CD4-positive, alpha-beta T cell (primary cell): ENCODE data around the gene USP8. TPM values are rescaled to one million over a fixed set of nuclear protein-coding genes. Genes with fewer than 3 reads are reported as not detected.
"Not testable (repeated sequence)": the region's sequence is repeated elsewhere in the genome, so short reads cannot be mapped to it uniquely, and the experiment has no call there.

Source experiments
- ATAC-seq: fragments of 200-7000 bp; cut with Tn5 transposase; one replicate; pipeline ENCODE4 v1.10.0; 2022; ENCODE audit warnings: mild to moderate bottlenecking; ENCODE audit not compliant: poor library complexity
- CTCF ChIA-PET: fragments of 350-600 bp; sonication (Branson Sonifier 250); formaldehyde crosslinking; loops from one replicate; lab custom pipeline; 2021; ENCODE audit warnings: antibody characterized with exemption, inconsistent platforms; lab: Charles Lee
- POLR2A ChIA-PET: fragments of 350-600 bp; sonication (Branson Sonifier 250); formaldehyde crosslinking; loops from one replicate; lab custom pipeline; 2021; ENCODE audit warnings: antibody characterized with exemption, inconsistent platforms; lab: Charles Lee
- DNase-seq, 14 experiments: peaks; one replicate each; pipeline ENCODE4 v3.0.0-alpha.2; 2013 to 2020; ENCODE audit warnings: mixed read lengths in 2 of 14
- H3K27ac ChIP-seq, 2 donors: one replicate each; pipeline versions ENCODE4 v1.5.1 to v1.7.0; 2013; ENCODE audit warnings: low read length in 2 of 2, low read depth in 1 of 2, mild to moderate bottlenecking in 1 of 2
- H3K27me3 ChIP-seq, 2 experiments: 1 replicate in 1 of 2; 2 replicates in 1 of 2; pipeline versions ENCODE4 v1.6.1 to v1.7.0; 2013; ENCODE audit warnings: low read length in 2 of 2, control low read depth in 1 of 2, mild to moderate bottlenecking in 1 of 2, moderate library complexity in 1 of 2; ENCODE audit not compliant: insufficient read depth in 2 of 2, control insufficient read depth in 1 of 2
- H3K36me3 ChIP-seq: one replicate; pipeline ENCODE4 v1.6.1; 2013; ENCODE audit warnings: low read length, control low read depth; ENCODE audit not compliant: insufficient read depth
- H3K4me1 ChIP-seq: one replicate; pipeline ENCODE4 v1.6.1; 2013; ENCODE audit warnings: low read length, control low read depth; ENCODE audit not compliant: insufficient read depth
- H3K4me3 ChIP-seq: one replicate; pipeline ENCODE4 v1.5.1; 2013; ENCODE audit warnings: mild to moderate bottlenecking, low read length, moderate library complexity
- H3K9me3 ChIP-seq, 2 experiments: 1 replicate in 1 of 2; 2 replicates in 1 of 2; pipeline versions ENCODE4 v1.6.1 to v1.7.0; 2013; ENCODE audit warnings: low read length in 2 of 2, mild to moderate bottlenecking in 2 of 2, control low read depth in 1 of 2, moderate library complexity in 1 of 2; ENCODE audit not compliant: control insufficient read depth in 1 of 2, insufficient read depth in 1 of 2
- H3K27ac Mint-ChIP-seq: one replicate; pipeline ENCODE4 v1.8.0; 2020; ENCODE audit warnings: mixed read lengths
- H3K27me3 Mint-ChIP-seq: one replicate; pipeline ENCODE4 v1.8.0; 2021; ENCODE audit warnings: mixed read lengths
- H3K36me3 Mint-ChIP-seq: one replicate; pipeline ENCODE4 v1.8.0; 2021; ENCODE audit warnings: low read depth, mixed read lengths
- H3K4me1 Mint-ChIP-seq: one replicate; pipeline ENCODE4 v1.8.0; 2021; ENCODE audit warnings: low read depth, mixed read lengths
- H3K4me3 Mint-ChIP-seq: one replicate; pipeline ENCODE4 v1.8.0; 2020; ENCODE audit warnings: mild to moderate bottlenecking, mixed read lengths
- H3K9me3 Mint-ChIP-seq: one replicate; pipeline ENCODE4 v1.8.0; 2020; ENCODE audit warnings: mixed read lengths
- intact Hi-C, 2 experiments: fragments of 100-400 bp; cut with DNase I in 1 of 2; cut with micrococcal nuclease in 1 of 2; formaldehyde crosslinking; loops; one replicate each; pipeline versions ENCODE4 v1.15.1 to v1.9.0; 2023 to 2025; cut with DNase I, micrococcal nuclease
- total RNA-seq, 174 experiments: library from RNA in 2 of 174; stranded (reverse) in 2 of 174; gene quantifications; one replicate each; pipeline ENCODE4 v1.2.3 and lab custom pipeline; 2021 to 2026
- TF ChIP-seq, protein P1 (sequence below): fragments of 200-600 bp; IDR thresholded peaks from one replicate; pipeline ENCODE4 v1.8.0; 2022; ENCODE audit warnings: antibody characterized with exemption, mild to moderate bottlenecking

Gene USP8
- total RNA-seq, 2 experiments from 2014 or later = 48.9 to 50.0 TPM

GRCh38 chr15:50487287-50487686, 63.1 kb downstream of the USP8 start:
- no peak for ATAC-seq

DNA sequence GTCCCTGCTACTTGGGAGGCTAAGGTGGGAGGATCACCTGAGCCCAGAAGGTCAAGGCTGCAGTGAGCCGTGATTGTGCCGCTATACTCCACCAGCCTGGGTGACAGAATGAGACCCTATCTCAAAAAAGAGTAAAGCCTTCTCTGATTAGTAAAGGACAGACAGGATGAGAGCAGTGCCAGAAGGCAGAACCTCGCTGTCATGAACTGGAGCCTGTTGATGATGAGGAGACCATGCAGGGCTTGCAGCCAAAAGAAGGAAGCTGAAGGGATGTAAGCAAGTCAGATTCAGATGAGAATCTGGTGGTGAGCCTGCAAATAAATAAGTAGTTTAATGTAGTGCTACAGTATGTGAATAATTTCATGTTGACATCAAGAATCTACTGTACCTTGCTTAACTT, 69.4 kb downstream of the USP8 start:
- DNase-seq = no peak
- no peak overlapping the region for H3K27ac Mint-ChIP-seq
- intact Hi-C loops = loop anchor here in 1 of 2 experiments (10.0 kb wide), 1 partner anchor 141 kb away; no protein-coding TSS in a partner anchor
- Histone ChIP-seq H3K4me1 (no peaks in the 10 kb centered on the region), H3K27me3 (no peaks in the 10 kb centered on the region), H3K27ac (no peak overlapping the region), H3K4me3 (no peak overlapping the region), H3K36me3 (peaks cover 89% of the 10 kb centered on the region), H3K9me3 (no peaks in the 10 kb centered on the region)
- no peaks in the 10 kb centered on the region for H3K9me3 Mint-ChIP-seq
- peaks cover 95% of the 10 kb centered on the region for H3K36me3 Mint-ChIP-seq
- ATAC-seq = no peak
- H3K4me1 Mint-ChIP-seq = no peaks in the 10 kb centered on the region
- no peak overlapping the region for H3K4me3 Mint-ChIP-seq
- ChIA-PET CTCF (no interaction called here), POLR2A (no interaction called here)
- TF ChIP-seq, protein P1, sequence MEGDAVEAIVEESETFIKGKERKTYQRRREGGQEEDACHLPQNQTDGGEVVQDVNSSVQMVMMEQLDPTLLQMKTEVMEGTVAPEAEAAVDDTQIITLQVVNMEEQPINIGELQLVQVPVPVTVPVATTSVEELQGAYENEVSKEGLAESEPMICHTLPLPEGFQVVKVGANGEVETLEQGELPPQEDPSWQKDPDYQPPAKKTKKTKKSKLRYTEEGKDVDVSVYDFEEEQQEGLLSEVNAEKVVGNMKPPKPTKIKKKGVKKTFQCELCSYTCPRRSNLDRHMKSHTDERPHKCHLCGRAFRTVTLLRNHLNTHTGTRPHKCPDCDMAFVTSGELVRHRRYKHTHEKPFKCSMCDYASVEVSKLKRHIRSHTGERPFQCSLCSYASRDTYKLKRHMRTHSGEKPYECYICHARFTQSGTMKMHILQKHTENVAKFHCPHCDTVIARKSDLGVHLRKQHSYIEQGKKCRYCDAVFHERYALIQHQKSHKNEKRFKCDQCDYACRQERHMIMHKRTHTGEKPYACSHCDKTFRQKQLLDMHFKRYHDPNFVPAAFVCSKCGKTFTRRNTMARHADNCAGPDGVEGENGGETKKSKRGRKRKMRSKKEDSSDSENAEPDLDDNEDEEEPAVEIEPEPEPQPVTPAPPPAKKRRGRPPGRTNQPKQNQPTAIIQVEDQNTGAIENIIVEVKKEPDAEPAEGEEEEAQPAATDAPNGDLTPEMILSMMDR = no peak
- no peaks in the 10 kb centered on the region for H3K27me3 Mint-ChIP-seq

More at GRCh38 chr15:50487287-50487686, 63.1 kb downstream of the USP8 start:
- Histone ChIP-seq H3K27ac (no peak overlapping the region), H3K4me1 (no peaks in the 10 kb centered on the region), H3K9me3 (no peaks in the 10 kb centered on the region), H3K4me3 (no peak overlapping the region), H3K36me3 (peaks cover 54% of the 10 kb centered on the region), H3K27me3 (no peaks in the 10 kb centered on the region)
- intact Hi-C loops = no loop called here
- Mint-ChIP-seq H3K36me3 (peaks cover 89% of the 10 kb centered on the region), H3K27me3 (no peaks in the 10 kb centered on the region), H3K4me1 (no peaks in the 10 kb centered on the region), H3K9me3 (no peaks in the 10 kb centered on the region), H3K4me3 (no peak overlapping the region), H3K27ac (peak overlapping the region; percentile 29)
- TF ChIP-seq, protein P1 = no peak
- DNase-seq = no peak
- ChIA-PET CTCF (no interaction called here), POLR2A (no interaction called here)

DNA sequence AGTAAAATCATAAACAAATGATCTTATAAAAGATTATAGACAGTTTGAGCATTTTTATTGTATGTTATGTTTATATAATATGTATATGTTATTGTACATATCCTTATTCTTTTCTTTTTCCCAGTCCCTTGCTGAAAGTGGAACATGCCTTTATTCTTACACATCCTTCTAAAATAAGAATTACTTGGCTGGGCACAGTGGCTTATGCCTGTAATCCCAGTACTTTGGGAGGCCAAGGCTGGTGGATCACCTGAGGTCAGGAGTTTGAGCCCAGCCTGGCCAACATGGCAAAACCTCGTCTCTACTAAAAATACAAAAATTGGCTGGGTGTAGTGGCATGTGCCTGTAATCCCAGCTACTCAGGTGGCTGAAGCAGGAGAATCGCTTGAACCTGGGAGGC, 70.3 kb downstream of the USP8 start:
- H3K9me3 ChIP-seq, H3K4me1 Mint-ChIP-seq, H3K27me3 ChIP-seq, H3K27ac ChIP-seq, ATAC-seq, H3K4me1 ChIP-seq, H3K27ac Mint-ChIP-seq, DNase-seq, POLR2A ChIA-PET, H3K9me3 Mint-ChIP-seq, H3K4me3 Mint-ChIP-seq, H3K27me3 Mint-ChIP-seq, CTCF ChIA-PET, H3K4me3 ChIP-seq: not testable (repeated sequence)
- peaks cover 89% of the 10 kb centered on the region for H3K36me3 ChIP-seq
- intact Hi-C loops = loop anchor here in 1 of 2 experiments (10.0 kb wide), 1 partner anchor 140 kb away; no protein-coding TSS in a partner anchor
- H3K36me3 Mint-ChIP-seq = peaks cover 96% of the 10 kb centered on the region

GRCh38 chr15:50496692-50497091, 72.5 kb downstream of the USP8 start:
- peaks cover 88% of the 10 kb centered on the region for H3K36me3 Mint-ChIP-seq
- intact Hi-C loops = loop anchor here in 1 of 2 experiments (10.0 kb wide), 1 partner anchor 138 kb away; no protein-coding TSS in a partner anchor
- Histone ChIP-seq H3K4me1 (no peaks in the 10 kb centered on the region), H3K27me3 (no peaks in the 10 kb centered on the region), H3K36me3 (peaks cover 88% of the 10 kb centered on the region), H3K27ac (no peak overlapping the region), H3K9me3 (no peaks in the 10 kb centered on the region), H3K4me3 (no peak overlapping the region)
- TF ChIP-seq, protein P1 = no peak
- no peaks in the 10 kb centered on the region for H3K27me3 Mint-ChIP-seq
- no peaks in the 10 kb centered on the region for H3K9me3 Mint-ChIP-seq
- ChIA-PET POLR2A (no interaction called here), CTCF (interaction anchor here (0.6 kb wide), 1 partner anchor 10 kb away, joined by 3 read pairs; no protein-coding TSS in a partner anchor)
- no peak overlapping the region for H3K4me3 Mint-ChIP-seq
- no peak for ATAC-seq
- H3K27ac Mint-ChIP-seq = no peak overlapping the region
- DNase-seq = no peak
- H3K4me1 Mint-ChIP-seq = no peaks in the 10 kb centered on the region
